ENCODE data around the gene TNIK. TPM values are rescaled to one million over a fixed set of nuclear protein-coding genes. Genes with fewer than 3 reads are reported as not detected.

TNIK gene
- total and polyA plus RNA-seq, 12 donors, result 9.3 to 51.9 (median 35.1) TPM

- H3K4me1 ChIP-seq, result peaks cover 0 to 53% (median 32%) of the 10 kb centered on the region in 9 donors
Measured at GRCh38 chr3:171374260-171374659, 85.9 kb downstream of the TNIK start.

GRCh38 chr3:171373711-171374110, 86.5 kb downstream of the TNIK start:
- TF ChIP-seq, protein P1, sequence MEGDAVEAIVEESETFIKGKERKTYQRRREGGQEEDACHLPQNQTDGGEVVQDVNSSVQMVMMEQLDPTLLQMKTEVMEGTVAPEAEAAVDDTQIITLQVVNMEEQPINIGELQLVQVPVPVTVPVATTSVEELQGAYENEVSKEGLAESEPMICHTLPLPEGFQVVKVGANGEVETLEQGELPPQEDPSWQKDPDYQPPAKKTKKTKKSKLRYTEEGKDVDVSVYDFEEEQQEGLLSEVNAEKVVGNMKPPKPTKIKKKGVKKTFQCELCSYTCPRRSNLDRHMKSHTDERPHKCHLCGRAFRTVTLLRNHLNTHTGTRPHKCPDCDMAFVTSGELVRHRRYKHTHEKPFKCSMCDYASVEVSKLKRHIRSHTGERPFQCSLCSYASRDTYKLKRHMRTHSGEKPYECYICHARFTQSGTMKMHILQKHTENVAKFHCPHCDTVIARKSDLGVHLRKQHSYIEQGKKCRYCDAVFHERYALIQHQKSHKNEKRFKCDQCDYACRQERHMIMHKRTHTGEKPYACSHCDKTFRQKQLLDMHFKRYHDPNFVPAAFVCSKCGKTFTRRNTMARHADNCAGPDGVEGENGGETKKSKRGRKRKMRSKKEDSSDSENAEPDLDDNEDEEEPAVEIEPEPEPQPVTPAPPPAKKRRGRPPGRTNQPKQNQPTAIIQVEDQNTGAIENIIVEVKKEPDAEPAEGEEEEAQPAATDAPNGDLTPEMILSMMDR (IDR thresholded peaks at IDR 0.05), result no peak
- Histone ChIP-seq H3K27ac (peak overlapping the region in 2 of 10 donors; percentile 45 to 82), H3K27me3 (no peaks in the 10 kb centered on the region), H3K36me3 (no peaks in the 10 kb centered on the region), H3K4me1 (peaks cover 0 to 48% (median 29%) of the 10 kb centered on the region in 9 donors), H3K9me3 (no peaks in the 10 kb centered on the region), H3K4me3 (no peak overlapping the region)
- DNase-seq, result no peak
- 40 to 60% methylated on average over 2 of the region's 2 CpGs for WGBS, 2 donors
- ATAC-seq, result peak in 1 of 8 donors; percentile 40
- intact Hi-C loops (cut with DNase I), result loop anchor here in 1 of 10 donors (5.0 kb wide), 1 partner anchor 36 kb away; no protein-coding TSS in a partner anchor

More at GRCh38 chr3:171374260-171374659, 85.9 kb downstream of the TNIK start:
- H3K4me3 ChIP-seq, result no peak overlapping the region
- WGBS, 2 donors, result 11 to 25% methylated on average over 1 of the region's 1 CpG
- H3K9me3 ChIP-seq, result no peaks in the 10 kb centered on the region
- ATAC-seq (no peak), DNase-seq (no peak)
- H3K36me3 ChIP-seq, result no peaks in the 10 kb centered on the region
- H3K27me3 ChIP-seq, result no peaks in the 10 kb centered on the region
- intact Hi-C loops (cut with DNase I), result loop anchor here in 1 of 10 donors (5.0 kb wide), 1 partner anchor 37 kb away; no protein-coding TSS in a partner anchor
- TF ChIP-seq, protein P1 (IDR thresholded peaks at IDR 0.05), result no peak
- H3K27ac ChIP-seq, result peak overlapping the region in 3 of 10 donors; percentile 24 to 82 (median 45)

- TF ChIP-seq, protein P1 (IDR thresholded peaks at IDR 0.05), result no peak
- ATAC-seq (no peak), DNase-seq (no peak)
- Histone ChIP-seq H3K27me3 (no peaks in the 10 kb centered on the region), H3K9me3 (no peaks in the 10 kb centered on the region), H3K4me1 (peaks cover 0 to 48% (median 29%) of the 10 kb centered on the region in 9 donors), H3K27ac (no peak overlapping the region), H3K36me3 (no peaks in the 10 kb centered on the region), H3K4me3 (no peak overlapping the region)
- intact Hi-C loops (cut with DNase I), result loop anchor here in 1 of 10 donors (5.0 kb wide), 1 partner anchor 35 kb away; no protein-coding TSS in a partner anchor
- WGBS, 2 donors, result 96 to 98% methylated on average over 2 of the region's 2 CpGs
Measured at GRCh38 chr3:171372694-171373093, 87.5 kb downstream of the TNIK start.

- Histone ChIP-seq H3K27ac (no peak overlapping the region), H3K27me3 (no peaks in the 10 kb centered on the region), H3K4me1 (peaks cover 0 to 39% (median 21%) of the 10 kb centered on the region in 9 donors), H3K36me3 (no peaks in the 10 kb centered on the region), H3K4me3 (no peak overlapping the region), H3K9me3 (no peaks in the 10 kb centered on the region)
- WGBS, 2 donors, result 73 to 80% methylated on average over 3 of the region's 3 CpGs
- DNase-seq (no peak), ATAC-seq (no peak)
- TF ChIP-seq, protein P1 (IDR thresholded peaks at IDR 0.05), result no peak
- intact Hi-C loops (cut with DNase I), result loop anchor here in 1 of 10 donors (5.0 kb wide), 1 partner anchor 34 kb away; no protein-coding TSS in a partner anchor
Measured at GRCh38 chr3:171371354-171371753, 88.9 kb downstream of the TNIK start.
